HG03432 (cell line): Measurements from ENCODE around the gene MYL7.
"Not testable (repeated sequence)": the region's sequence is repeated elsewhere in the genome, so short reads cannot be mapped to it uniquely, and the experiment has no call there.

Source experiments
- ATAC-seq: cut with Tn5 transposase; IDR thresholded peaks from one replicate; pipeline ENCODE4 v1.9.1; 2021; ENCODE audit warnings: mild to moderate bottlenecking, moderate library complexity; ENCODE audit not compliant: unreplicated experiment

Gene MYL7

GRCh38 chr7:44141221-44141850 is at the start of gene MYL7:
MYL7 (minus strand) TSS chr7:44141332; CDS start chr7:44141305, 27 bp downstream.
- ATAC-seq, result no peak

- no peak for ATAC-seq
These were observed 49.1 kb upstream of the MYL7 start for GRCh38 chr7:44189993-44190872.

- no peak for ATAC-seq
These were observed 48.3 kb upstream of the MYL7 start, which contains the start of gene GCK for GRCh38 chr7:44189286-44189992. GCK (minus strand) TSS chr7:44189439; CDS start chr7:44188953, 486 bp downstream.

GRCh38 chr7:44188480-44189225 is 47.5 kb upstream of the MYL7 start:
- no peak for ATAC-seq

- no peak for ATAC-seq
These were observed 46.7 kb upstream of the MYL7 start for GRCh38 chr7:44187636-44188416.

GRCh38 chr7:44186736-44187135 is 45.6 kb upstream of the MYL7 start:
- ATAC-seq, result no peak

GRCh38 chr7:44185729-44186128 is 44.6 kb upstream of the MYL7 start:
- no peak for ATAC-seq

GRCh38 chr7:44184873-44185446 is 43.8 kb upstream of the MYL7 start:
- ATAC-seq, result no peak

GRCh38 chr7:44184206-44184872 is 43.2 kb upstream of the MYL7 start:
- ATAC-seq, result no peak

GRCh38 chr7:44183386-44183785 is 42.3 kb upstream of the MYL7 start:
- no peak for ATAC-seq

- ATAC-seq, result no peak
These were observed 41.7 kb upstream of the MYL7 start for GRCh38 chr7:44182827-44183226.

GRCh38 chr7:44180631-44181030 is 39.5 kb upstream of the MYL7 start:
- no peak for ATAC-seq

- ATAC-seq, result no peak
These were observed 36.5 kb upstream of the MYL7 start for GRCh38 chr7:44177570-44178131.

GRCh38 chr7:44176486-44176885 is 35.4 kb upstream of the MYL7 start:
- ATAC-seq, result no peak

- ATAC-seq, result no peak
These were observed 34.6 kb upstream of the MYL7 start for GRCh38 chr7:44175730-44176129.

- ATAC-seq, result not testable (repeated sequence)
These were observed 33.5 kb upstream of the MYL7 start for GRCh38 chr7:44174694-44174948.

- ATAC-seq, result no peak
These were observed 33.0 kb upstream of the MYL7 start for GRCh38 chr7:44173911-44174693.

GRCh38 chr7:44172803-44173424 is 31.8 kb upstream of the MYL7 start:
- ATAC-seq, result no peak
